HG02678 (cell line): Measurements from ENCODE around the gene MSI2.

Source experiments
- ATAC-seq: cut with Tn5 transposase; IDR thresholded peaks from one replicate; pipeline ENCODE4 v1.9.1; 2021; ENCODE audit warnings: mild to moderate bottlenecking, moderate library complexity; ENCODE audit not compliant: unreplicated experiment

Gene MSI2

GRCh38 chr17:57448759-57449283 is 192.5 kb downstream of the MSI2 start:
- ATAC-seq = no peak

GRCh38 chr17:57451191-57451590 is 194.9 kb downstream of the MSI2 start:
- ATAC-seq = no peak

- no peak for ATAC-seq
These were observed 195.3 kb downstream of the MSI2 start for GRCh38 chr17:57451643-57452042.

- no peak for ATAC-seq
These were observed 197.6 kb downstream of the MSI2 start for GRCh38 chr17:57453841-57454425.

GRCh38 chr17:57454729-57455062 is 198.4 kb downstream of the MSI2 start:
- ATAC-seq = no peak

GRCh38 chr17:57455063-57455914 is 199.0 kb downstream of the MSI2 start:
- ATAC-seq = peak; percentile 82

- no peak for ATAC-seq
These were observed 200.3 kb downstream of the MSI2 start for GRCh38 chr17:57456622-57457021.

- ATAC-seq = no peak
These were observed 200.9 kb downstream of the MSI2 start for GRCh38 chr17:57457188-57457587.

- no peak for ATAC-seq
These were observed 202.5 kb downstream of the MSI2 start for GRCh38 chr17:57458718-57459285.

- no peak for ATAC-seq
These were observed 203.1 kb downstream of the MSI2 start for GRCh38 chr17:57459286-57459915.

GRCh38 chr17:57461082-57461481 is 204.8 kb downstream of the MSI2 start:
- ATAC-seq = no peak

- ATAC-seq = no peak
These were observed 205.8 kb downstream of the MSI2 start for GRCh38 chr17:57462007-57462579.

GRCh38 chr17:57463103-57463885 is 207.0 kb downstream of the MSI2 start:
- ATAC-seq = peak; percentile 89

- ATAC-seq = no peak
These were observed 208.0 kb downstream of the MSI2 start for GRCh38 chr17:57464191-57464864.

GRCh38 chr17:57465610-57466009 is 209.3 kb downstream of the MSI2 start:
- no peak for ATAC-seq

- no peak for ATAC-seq
These were observed 209.7 kb downstream of the MSI2 start for GRCh38 chr17:57466017-57466471.

- ATAC-seq = no peak
These were observed 210.2 kb downstream of the MSI2 start for GRCh38 chr17:57466521-57466920.

GRCh38 chr17:57467226-57467625 is 210.9 kb downstream of the MSI2 start:
- ATAC-seq = no peak

GRCh38 chr17:57467801-57468200 is 211.5 kb downstream of the MSI2 start:
- ATAC-seq = no peak
